GM12864 (cell line): ENCODE data around the gene SOX11.

Experiments used
- DNase-seq: peaks from one replicate; pipeline ENCODE4 v3.0.0-alpha.2; 2011; ENCODE audit warnings: low read depth
- H3K4me3 ChIP-seq: 2 replicates; pipeline ENCODE4 v1.5.1; 2011; ENCODE audit warnings: mild to moderate bottlenecking, low read depth, low read length, control low read depth
- CTCF ChIP-seq: IDR thresholded peaks from 2 replicates; pipeline ENCODE4 v1.5.1; 2011; ENCODE audit warnings: low read depth, mild to moderate bottlenecking, moderate library complexity, low read length, control low read depth, inconsistent platforms; ENCODE audit errors: missing control alignments

SOX11 gene

GRCh38 chr2:5705490-5705889 lies 13.3 kb downstream of the SOX11 start:
- TF ChIP-seq CTCF = no peak
- no peak overlapping the region for H3K4me3 ChIP-seq
- DNase-seq = no peak

GRCh38 chr2:5706717-5707455 lies 14.7 kb downstream of the SOX11 start:
- no peak for DNase-seq
- TF ChIP-seq CTCF = no peak
- H3K4me3 ChIP-seq = no peak overlapping the region

GRCh38 chr2:5710615-5711014 lies 18.4 kb downstream of the SOX11 start:
- TF ChIP-seq CTCF = no peak
- no peak for DNase-seq
- H3K4me3 ChIP-seq = no peak overlapping the region

GRCh38 chr2:5713101-5713500 lies 20.9 kb downstream of the SOX11 start:
- H3K4me3 ChIP-seq = no peak overlapping the region
- TF ChIP-seq CTCF = no peak
- no peak for DNase-seq

- no peak for TF ChIP-seq CTCF
- no peak overlapping the region for H3K4me3 ChIP-seq
- DNase-seq = no peak
Measured at GRCh38 chr2:5719629-5720334, 27.6 kb downstream of the SOX11 start.

- DNase-seq = no peak
- no peak overlapping the region for H3K4me3 ChIP-seq
- TF ChIP-seq CTCF = no peak
Measured at GRCh38 chr2:5720426-5720825, 28.2 kb downstream of the SOX11 start.
